GM12892 (cell line): ENCODE results near the gene SKOR1.

Experiments used
- POLR2A ChIP-seq: IDR thresholded peaks from 2 replicates; pipeline ENCODE4 v1.6.1; 2011; ENCODE audit warnings: low read depth, low read length, control low read depth
- POLR2AphosphoS5 ChIP-seq: IDR thresholded peaks from 2 replicates; pipeline ENCODE4 v1.6.1; 2011; ENCODE audit warnings: low read depth, low read length, control low read depth
- TAF1 ChIP-seq: IDR thresholded peaks from 2 replicates; pipeline ENCODE4 v1.6.1; 2011; ENCODE audit warnings: low read depth, mild to moderate bottlenecking, control low read depth, low read length, borderline replicate concordance

DNA sequence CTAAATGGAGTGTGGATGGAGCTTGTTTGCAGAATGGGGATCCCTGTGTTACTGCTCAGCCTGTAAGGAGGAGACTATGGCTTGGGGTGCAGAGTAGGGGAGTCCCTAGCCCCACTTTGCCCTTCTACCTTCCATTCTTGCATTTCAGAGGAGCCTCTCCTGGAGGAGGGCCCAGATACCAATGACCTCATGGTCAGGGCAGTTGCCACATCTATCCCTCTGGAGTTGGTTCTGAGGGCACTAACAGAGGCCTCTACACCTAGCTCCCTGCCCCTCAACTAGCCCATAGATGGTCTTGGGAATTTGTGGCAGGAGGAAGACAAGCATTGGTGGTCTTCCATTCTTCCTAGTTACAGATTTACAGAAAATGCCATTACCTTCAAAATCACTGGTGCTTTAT, 6.1 kb downstream of the SKOR1 start:
- TF ChIP-seq POLR2A (no peak), POLR2AphosphoS5 (no peak), TAF1 (no peak)
